GM20431 (cell line): ENCODE results near the gene DMRTA2.

Experiments used
- in situ Hi-C: fragments of 300-500 bp; cut with MseI, MboI; formaldehyde crosslinking; loops from one replicate; pipeline ENCODE4 v1.15.0; 2020; ENCODE audit warnings: low sequenced_read_pairs; ENCODE audit not compliant: unreplicated experiment

Gene DMRTA2

DNA sequence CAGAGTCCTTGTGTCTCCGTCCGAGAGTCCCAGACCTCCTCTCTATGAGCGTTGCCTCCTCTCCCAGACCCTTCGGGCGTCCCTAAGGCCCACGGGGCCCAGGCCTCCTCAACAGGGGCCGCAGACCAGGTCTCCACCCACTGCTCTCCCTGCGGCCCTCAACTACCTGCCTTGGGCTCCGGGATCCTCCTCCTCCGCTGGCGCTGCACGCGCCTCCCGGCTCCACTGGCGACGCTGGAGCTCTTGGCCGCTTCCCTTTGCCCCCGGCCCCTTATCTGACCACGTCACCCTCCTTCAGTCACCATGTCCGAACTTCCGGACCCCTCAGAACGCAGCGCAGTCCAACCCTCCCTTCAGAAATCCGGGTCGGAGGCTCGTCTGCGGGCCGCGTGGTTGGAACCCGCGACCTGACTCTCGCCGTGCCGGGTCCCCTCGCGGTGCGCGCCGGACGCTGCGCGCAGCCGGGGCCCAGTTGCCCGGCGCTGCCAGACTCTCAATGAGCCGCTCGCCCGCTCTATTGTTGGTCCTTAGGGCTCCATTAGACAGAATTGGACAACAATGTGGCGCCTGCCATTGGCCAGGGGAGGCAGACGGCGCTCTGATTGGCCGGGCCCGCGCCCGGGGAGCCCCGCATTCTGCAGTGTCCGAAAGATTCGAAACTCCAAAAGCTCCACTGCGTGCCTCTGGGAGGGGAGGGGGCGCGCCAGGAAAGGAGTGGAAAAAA is at the start of gene DMRTA2:
TSS of gene DMRTA2 (minus strand) at position 498 of the 724 bp plus-strand sequence. CDS start 1,907 bp downstream, outside the sequence.
- in situ Hi-C loops = no loop called here

GRCh38 chr1:50471967-50472366 is 48.7 kb upstream of the DMRTA2 start:
- in situ Hi-C loops = no loop called here

- in situ Hi-C loops = no loop called here
Measured at GRCh38 chr1:50462964-50463363, 39.7 kb upstream of the DMRTA2 start.

DNA sequence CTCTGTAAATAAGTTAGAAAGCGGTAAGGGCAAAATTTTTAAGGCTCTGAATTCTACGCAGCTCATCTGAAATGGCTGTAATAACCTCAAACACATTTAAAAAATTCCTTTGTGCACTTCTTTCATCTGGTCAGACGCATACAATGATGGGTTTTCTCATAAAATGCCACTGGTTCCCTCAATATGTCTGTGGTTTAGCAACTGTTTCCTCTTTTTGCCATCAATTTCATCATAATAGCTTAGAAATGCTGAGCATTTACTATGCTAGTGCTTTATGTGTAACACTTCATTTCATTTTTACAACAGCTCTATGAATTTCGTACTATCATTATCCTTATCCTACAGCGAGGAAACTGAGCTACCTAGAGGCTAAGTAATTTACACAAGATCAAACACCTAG is 35.3 kb upstream of the DMRTA2 start:
- in situ Hi-C loops = no loop called here

DNA sequence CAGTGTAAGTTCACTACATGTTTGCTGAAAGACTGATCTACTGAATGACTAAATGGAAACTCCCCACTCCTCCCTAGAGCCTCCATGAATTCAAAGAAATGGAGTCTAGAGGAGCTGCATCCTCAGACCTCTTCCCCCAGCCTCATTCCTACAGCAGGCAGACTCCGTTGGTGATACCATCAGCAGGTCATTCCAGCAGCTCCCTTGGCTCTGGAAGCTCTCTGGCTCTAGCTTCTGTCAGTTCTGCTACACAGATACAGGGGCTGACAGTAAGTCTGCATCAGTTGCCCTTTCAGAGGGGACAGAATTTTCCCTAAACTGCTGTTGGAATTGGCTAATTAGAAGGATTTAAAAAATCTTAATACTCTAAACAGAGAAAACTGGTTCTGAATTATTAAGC is 31.7 kb upstream of the DMRTA2 start:
- in situ Hi-C loops = no loop called here

DNA sequence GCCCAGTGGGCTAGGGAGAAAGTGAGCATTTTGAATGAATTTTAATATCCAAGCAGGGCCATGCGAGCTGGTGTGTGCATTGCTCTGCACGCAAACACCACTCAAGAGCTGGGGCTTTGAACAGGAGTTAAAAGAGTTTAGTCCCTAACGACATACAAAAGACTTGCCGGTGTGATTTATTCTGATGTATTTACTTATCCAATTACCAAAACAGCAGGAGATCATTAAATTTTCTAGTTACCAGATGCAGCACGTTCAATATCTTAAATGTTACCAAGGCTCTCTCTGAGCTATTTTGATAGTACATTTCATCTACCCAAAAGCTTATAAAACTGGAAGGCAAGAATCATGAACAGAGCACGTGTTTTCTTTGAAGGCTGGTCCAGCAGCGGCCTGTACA is 30.0 kb upstream of the DMRTA2 start:
- in situ Hi-C loops = no loop called here

GRCh38 chr1:50452700-50453099 is 29.5 kb upstream of the DMRTA2 start:
- in situ Hi-C loops = no loop called here

DNA sequence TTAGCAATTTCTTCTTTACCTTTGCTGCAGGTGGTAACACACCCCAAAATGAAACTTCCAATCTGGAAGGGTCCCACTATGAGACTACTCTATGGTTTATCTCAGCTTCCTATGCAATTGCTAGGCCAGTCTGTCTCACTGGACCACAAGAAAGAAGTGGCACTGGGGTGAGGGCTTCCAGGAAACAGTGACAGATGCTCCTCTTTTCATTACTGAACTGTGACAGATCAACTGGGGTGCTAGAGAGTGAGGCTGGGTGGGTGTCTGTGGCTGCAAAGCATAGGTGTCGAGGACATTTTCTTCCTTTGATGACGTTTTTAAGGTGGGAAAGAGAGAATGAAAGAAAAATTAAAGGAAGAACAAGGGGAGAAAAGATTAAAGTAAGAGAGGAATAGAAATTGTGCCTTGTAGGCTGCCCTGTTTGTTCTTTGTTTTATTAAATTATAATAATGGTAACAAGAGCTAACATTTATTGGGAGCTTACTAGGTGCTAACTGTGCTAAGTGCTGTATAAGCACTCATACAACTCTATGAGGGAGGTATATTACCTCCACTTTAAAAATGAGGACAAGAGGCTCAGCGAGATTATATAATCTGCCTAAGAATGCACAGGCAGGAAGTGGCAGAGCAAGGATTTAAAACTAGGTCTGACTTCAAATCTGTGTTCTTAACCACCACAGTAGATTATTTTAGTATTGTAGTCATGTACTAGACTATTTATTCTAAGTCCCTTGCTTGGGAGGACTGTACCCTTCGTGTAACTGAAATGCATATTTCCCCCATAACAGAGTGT is 27.8 kb upstream of the DMRTA2 start:
- in situ Hi-C loops = no loop called here

DNA sequence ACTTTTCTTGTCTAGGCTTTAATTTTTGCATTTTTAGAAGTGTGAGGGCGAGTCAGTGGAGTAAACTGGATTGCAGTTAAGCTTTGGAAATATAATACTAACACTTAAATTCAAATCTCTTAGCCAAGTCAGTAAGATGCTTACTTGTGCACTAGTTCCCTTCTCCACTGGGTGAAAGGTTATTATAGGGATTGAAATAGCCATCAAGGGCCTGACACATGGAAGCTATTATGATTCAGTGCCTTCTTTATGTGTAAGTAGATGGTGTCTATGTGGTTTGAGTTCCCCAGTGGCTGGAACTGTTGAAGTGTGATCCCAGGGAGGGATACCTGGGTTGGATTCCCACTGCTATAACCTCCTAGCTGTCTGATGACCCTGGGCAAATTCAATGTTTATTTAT is 24.7 kb upstream of the DMRTA2 start:
- in situ Hi-C loops = no loop called here

GRCh38 chr1:50441183-50441582 is 17.9 kb upstream of the DMRTA2 start:
- in situ Hi-C loops = no loop called here

DNA sequence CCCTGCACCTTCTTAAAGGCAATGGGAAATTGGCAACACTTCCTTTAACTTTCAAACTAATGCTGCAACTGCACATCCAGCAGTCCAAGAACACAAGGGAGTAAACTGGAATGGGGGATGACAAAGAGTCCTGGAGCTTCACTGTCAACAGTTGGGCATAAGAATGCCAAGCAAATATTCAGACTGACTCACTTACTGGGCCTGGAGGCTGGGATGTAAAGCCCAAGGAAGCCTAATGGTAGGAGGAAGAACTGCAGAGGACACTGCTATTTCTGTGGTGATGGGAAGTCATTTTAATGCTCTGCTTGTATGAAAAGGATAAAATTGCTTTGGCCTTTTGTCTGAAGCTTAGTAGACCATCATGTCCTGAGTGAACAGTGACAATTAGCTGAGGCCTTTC is 15.7 kb upstream of the DMRTA2 start:
- in situ Hi-C loops = no loop called here

GRCh38 chr1:50436489-50436888 is 13.2 kb upstream of the DMRTA2 start:
- in situ Hi-C loops = no loop called here

DNA sequence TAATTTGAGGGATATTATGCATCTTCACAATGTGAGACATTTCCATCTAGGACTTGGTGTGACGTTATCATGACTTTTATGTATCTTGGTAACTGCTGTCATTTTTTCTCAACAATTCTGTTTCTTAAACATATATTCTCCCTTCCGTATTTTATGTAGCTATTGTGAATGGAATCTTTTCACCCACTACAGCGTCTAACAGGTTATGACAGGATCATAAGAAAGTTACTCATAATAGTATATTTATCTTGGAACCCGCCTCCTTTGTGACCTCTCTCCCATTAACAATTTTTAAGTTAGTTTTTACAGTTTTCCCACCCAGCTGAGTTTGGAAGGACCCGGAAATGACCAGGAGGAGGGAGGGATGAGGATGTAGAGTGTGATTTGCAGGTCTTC is 6.8 kb upstream of the DMRTA2 start:
- in situ Hi-C loops = no loop called here

DNA sequence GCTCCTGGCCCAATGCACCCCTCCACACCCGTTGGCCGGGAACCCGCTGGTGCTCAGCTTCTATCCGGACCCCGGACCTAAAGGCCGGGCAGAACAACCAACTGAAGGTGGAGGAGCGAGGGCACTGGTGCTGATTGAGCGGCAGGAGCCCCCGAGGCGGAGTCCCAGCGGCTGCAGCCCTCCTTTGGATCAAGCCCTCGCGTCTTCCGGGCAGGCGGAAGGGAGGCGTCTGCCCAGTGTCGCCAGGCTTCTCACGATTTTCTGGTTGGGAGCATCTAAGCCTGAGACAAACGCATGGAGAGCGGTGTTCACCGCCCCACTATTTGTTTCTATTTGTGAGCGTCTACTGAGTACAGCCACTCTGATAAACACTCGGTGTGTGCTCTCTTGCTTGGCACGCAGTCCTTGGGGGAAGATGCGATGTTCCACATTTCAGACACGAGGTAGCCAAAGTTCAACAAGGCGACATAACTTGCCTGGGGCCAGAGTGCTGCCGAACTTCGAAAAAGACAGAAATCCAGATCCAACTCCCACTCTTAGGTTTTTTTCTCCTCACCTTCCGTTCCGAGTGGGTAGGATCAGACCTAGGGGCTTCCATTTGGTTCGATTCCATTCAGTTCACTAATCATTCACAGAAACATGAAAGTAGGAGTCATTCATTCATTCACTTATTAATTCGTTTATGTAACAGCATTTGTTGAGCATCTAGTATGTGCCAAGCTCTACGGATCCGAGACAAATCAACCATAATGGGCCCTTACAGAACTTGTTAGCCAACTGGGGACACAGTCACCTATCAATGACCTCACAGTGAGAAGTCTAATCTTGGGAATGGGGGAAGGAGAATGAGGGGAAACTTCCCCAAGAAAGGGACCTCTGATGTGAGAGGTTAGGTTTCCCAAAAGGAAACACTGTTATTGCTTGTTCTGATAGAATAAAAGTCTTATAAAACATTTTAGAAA is 4.9 kb upstream of the DMRTA2 start:
- in situ Hi-C loops = no loop called here

DNA sequence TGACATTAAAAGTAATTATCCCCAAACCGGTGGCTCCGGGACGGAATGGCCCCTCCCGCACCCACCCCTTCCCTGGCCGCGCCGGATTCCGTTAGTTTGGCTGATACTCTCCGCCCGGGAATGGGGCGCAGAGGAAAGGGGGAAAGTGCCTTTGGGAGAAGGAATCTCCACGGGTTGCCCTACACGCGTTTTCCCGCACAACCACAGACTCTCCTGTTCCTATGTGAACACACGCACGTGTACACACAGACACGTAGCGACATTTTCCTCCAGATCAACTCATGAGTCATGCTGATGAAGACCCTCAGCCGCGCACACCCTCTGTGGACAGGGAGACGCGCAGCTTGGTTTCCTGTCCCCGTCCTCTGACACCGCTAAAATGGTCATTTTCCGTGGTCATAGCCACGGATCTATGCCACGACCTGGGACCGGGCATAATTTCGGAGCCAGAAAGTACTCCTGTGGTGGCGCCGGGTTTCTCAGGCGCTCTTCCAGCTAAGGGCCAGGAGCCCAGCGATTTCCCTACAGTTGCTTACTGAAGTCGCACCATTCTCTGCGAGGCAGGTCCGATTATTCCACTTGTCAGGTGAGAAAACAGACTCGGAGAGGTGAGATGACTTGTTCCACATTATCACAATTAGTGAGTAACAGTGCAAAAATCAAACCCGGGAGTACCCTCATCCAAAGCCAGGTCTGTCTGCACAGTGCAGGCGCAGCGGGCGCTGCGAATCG is 4.0 kb upstream of the DMRTA2 start:
- in situ Hi-C loops = no loop called here

GRCh38 chr1:50426702-50427085 is 3.5 kb upstream of the DMRTA2 start:
- in situ Hi-C loops = no loop called here

DNA sequence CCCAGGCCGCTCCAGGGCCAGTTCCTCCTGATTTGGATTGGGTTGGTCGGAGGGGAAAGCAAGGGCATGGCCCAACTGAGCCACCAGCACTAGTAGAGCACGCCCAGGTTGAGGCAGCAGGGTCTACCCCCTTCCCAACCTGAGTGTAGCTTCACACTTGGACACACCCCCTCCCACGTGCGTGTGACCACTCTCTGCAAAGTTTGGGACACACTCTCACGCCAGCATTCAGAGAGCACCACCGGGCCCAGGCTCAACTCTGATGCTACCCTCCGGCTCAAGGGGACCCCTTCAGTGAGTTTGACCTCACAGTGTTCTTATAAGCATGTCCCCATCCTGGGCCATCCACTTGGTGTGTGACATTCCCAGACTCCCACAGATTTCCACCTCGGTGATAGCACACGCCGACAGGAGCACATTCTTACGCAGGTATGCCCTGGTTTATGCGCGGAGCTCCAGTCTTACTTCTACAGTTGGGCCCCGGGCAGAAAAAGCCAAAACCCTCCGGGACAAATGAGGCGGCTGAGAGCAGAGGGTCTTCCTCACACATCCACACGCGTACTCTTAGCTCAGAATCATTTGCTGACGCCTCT is 3.0 kb upstream of the DMRTA2 start:
- in situ Hi-C loops = no loop called here

DNA sequence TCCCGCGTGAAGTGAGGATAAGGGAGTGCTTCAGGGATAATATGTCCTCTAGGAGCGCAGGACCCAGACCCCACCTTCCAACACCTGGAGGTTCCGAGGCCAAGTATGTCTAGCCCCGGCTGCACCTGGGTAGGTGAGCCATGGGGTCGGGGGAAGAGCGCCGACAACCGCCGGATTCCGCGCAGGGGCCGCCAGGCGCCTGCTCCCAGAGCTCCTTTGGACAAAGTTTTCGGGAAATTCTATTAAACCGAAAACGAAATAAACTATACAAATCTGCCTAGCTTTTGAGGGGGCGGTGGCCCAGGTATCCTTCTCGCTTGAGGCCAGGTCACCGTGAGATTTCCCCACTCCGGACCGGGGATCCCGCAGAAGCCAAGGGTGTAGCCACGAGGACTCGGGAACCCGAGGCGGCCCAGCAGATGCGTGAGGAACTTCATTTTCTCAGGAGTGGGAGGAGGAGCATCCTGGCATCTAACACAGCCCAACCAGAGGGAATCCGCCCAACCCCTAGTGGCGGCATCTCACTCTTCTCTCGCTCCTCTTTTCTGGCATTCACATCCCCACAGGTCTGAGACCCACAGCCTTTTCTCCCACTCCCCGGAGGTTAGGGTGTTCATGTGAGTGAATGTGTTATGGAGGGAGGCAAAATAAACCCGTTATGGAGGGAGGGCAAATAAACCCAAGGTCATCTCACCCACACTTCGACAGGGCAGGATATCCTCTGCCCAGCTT is 2.3 kb upstream of the DMRTA2 start:
- in situ Hi-C loops = no loop called here

- in situ Hi-C loops = no loop called here
Measured at GRCh38 chr1:50424884-50425375, 1.7 kb upstream of the DMRTA2 start.
